Measurements from ENCODE around the gene PPP2R5C.

PPP2R5C gene

DNA sequence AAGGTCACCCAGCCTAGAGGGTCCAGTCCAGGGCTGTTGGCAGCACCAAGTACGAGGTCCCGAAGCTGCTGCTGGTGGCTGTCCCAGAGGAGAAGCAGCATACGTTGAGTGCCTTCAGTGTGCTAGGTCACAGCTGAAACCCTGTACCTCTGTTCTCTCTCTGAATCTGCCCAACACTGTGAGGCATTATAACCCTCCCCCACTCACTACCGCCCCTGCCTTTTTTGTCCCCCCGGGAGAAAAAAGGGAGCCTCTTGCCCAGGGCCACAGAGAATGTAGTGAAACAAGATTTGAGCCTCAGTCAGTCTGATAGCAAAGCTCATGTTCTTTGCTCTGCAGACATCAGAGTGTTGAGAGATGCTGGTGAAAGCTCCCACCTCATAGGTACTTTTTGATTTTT, 53.4 kb downstream of the PPP2R5C start:
- ATAC-seq (no peak), DNase-seq (no peak)

DNA sequence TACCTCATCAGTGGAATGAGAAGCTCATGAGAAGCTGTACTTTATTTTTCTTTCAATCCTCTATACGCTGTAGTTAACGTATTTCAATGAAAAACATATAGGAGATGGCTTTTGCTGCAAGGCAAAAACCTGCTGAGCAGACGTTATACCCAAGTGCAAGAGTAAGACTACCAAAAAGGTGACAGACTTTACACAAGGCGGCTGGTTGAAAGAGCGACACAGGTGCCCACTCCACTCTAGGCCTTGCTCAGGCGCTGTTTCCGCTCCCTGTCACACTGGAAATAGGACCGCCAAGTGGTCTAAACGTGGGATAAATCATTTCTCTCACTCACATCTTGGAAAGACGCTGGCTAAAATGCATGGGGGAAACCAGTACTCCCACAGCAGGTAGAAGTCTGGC, 54.5 kb downstream of the PPP2R5C start:
- DNase-seq (no peak), ATAC-seq (no peak)

DNA sequence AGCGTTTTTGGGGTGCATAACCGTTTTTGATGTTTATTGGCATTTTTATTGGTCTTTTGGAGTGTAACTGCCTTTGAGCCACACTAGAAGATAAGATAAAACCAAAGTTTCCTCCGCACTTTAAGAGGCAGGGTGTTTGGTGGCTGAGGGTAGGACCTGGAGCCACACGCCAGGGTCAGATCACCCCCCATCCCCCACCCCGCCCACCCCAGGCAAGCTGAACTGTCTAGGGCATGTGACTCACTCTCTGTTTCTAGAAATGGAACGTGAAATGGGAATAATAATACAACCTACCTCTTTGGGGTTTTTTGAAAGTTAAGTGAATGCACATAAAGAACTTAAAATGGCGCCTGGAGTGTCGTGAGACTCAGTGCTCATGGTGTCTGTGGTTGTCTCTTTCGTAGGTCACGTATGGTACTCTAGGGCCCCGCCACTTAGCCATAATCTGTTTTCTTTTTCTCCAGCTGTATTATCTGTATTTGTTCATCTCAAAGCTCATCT, 56.0 kb downstream of the PPP2R5C start:
- DNase-seq (peak; percentile 47), ATAC-seq (peak; percentile 57)

DNA sequence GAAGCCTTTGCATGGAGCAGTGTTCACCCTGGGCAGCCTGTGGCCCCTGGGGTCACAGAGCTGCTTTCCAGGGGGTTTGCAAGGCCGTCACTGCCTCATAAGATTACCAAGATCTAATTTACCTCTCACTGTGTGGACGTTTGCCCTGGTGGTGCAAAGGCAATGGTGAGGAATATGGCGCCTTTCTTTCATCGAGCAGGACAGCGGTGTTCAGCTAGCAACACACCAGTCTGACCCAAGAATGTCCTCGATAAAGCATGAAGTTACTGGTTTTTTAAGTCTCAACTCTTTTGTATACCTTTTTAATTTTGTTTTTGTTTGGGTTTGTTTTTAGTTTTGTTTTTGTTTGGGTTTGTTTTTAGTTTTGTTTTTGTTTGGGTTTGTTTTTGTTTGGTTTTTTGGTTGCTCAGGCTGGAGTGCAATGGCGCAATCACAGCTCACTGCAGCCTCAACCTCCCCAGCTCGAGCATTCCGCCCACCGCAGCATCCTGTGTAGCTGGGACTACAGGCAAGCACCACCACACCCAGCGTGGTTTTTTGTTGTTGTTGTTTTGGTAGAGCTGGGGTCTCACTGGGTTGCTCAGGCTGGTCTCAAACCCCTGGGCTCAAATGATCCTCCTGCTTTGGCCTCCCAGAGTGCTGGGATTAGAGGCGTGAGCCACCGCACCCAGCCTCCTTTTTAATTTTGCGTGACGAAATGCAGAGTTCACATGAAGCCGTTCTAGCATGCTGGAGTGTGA, 57.9 kb downstream of the PPP2R5C start:
- DNase-seq (peak; percentile 65), ATAC-seq (no peak)

DNA sequence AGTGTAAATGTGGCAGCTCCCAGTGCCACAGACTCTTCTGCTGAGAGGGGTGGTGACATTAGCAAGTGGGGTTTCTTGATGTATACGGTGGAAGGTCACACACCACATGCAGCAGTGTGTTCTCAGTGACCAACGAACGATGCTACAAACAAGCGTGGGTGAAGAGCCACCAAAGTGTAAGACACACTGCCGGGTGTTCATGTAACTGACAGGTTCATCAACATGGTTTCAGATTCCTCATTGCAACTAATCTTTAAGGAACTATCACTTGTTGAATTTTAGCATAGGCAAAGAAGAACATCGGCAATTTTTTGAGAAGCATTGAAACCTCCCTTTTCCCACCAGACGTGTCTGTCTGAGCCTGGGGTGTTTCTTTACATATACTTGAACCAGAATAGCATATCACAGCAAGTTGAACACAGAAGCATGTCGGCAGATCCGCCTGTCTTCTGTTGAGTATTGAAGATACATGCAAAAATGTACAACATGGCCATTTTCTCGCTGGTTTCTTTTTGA, 58.8 kb downstream of the PPP2R5C start:
- DNase-seq = peak; percentile 55
- peak; percentile 29 for ATAC-seq

DNA sequence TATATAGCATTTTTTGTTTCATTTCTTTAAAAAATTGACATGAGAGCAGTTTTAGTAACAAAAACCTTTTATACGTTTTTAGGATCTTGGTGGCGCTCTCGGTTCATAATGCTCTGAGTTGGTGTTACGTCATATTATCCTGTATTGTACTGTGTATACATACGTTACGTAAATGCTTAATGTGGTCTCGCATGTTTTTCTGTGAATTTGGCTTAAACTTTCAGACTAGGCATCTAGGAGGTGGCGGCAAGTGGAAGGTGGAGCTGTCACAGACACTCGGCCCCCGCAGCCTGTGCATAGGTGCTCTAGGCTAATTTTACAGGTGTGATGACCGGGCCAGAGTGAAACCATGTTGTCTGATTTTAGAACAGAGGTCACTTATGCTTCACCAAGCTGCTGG, 60.0 kb downstream of the PPP2R5C start:
- ATAC-seq (no peak), DNase-seq (no peak)

DNA sequence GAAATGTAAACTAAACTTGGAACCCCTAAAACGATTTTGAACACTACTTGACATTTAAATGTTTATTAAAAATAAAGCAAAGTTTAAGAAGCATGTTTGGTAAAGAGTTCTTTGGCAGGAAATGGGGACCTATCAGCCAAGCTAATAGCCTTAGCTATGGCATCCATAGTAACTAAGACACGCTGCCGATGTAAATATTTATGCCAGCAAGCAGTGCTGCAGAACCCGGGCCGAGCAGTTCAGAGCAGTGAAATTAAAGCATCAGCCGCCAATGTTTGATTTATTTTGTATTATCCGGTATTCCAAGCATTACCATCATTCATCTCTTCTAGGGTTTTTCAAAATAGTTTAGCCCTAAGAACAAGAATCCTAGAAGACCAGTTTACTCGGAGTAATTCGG, 61.6 kb downstream of the PPP2R5C start:
- ATAC-seq (no peak), DNase-seq (no peak)

DNA sequence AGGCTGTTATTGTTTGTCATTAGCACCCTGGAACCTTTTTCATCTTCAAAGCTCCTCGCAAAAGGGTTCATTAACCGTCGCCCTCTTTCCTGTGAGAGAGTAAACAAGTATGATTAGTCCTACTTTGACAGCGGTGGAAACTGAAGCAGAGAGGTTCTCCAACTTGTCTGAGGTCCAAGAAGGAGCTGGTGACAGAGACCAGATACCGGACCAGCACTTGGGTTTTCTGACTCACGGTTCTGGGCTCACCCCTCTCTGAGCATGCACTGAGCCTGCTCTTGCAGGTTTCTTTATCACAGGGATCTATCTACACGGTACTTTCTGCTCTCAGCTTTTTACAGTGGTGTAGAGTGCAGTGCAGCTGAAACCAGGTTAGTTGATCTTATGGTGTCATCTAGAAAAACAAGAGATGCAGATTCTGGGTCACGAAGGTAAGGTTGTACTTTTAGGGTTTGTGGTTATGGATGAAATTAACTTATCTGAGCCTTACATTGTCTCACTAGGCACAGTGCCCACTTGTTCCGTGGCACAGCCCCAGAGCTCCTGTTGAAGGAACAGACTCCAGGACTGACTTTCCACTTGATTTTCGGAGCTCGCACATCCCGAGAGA, 62.1 kb downstream of the PPP2R5C start:
- ATAC-seq = peak; percentile 86
- DNase-seq = peak; percentile 69

DNA sequence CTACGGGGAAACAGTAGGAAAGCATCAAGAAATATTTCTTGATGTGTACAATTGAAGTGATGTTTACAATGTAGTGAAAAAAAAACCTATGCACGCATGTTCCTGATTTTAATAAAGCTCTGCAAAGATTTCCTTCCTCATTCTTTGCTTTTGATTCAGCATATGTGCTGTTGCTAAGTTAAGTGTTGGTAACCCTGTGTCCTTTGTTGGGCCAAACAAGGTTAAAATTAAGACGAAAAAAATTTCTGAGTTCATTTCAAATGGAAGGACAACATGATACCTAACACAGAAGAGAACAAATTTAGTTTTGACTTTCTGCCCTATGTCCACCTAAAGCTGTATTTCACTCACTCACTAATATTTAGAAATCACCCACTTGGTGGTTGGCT, 62.8 kb downstream of the PPP2R5C start:
- DNase-seq (no peak), ATAC-seq (no peak)

DNA sequence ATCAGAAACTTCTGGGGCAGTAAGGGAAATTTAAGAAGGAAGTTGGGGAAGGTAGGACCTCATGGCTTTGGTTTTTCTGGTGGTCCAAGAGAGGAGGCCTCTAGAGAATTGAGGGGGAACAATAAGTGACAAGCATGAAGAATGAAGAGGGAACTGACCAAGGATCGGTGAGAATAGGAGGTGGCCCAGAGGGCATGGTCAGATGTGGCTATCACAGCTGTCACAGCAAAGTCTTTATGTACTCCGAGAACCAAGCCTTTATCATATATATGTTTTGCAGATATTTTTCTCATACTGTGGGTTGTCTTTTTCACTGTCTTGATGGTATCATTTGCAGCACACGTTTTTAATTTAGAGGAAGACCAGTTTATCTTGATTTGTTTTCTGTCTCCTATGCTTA, 64.3 kb downstream of the PPP2R5C start:
- DNase-seq (no peak), ATAC-seq (no peak)

DNA sequence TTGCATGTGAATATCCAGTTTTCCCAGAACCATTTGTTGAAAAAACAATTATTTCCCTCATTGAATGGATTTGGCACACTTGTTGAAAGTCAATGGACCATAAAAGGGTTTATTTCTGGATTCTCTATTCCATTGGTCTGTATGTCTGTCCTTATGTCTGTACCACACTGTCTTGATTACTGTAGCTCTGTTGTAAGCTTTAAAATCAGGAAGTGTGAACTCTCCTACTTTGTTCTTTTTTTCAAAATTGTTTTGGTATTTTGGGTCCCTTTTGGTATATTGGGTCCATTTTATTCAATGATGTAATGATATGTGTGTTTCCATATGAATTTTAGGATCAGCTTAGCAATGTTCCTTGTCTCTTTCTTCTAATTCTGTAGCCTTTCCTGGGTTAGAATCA, 64.8 kb downstream of the PPP2R5C start:
- ATAC-seq (no peak), DNase-seq (no peak)

DNA sequence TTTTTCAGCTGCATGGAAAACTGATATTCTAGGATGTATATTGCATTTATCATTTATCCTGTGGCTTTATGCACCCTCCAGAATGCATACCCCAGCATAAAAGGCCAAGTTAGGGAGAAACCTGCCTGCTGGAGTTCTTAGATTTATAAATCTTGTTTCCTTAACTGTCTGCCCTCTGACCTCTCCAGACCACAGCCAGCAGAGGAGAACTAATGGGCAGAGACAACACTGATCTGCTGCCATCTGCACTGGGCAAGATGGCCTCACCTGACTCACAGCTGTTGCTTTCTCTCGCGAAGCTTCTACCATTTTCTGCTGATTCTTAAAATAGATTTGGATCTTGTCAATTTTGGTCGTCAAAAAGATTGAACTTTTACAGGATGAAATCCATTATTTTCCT, 65.8 kb downstream of the PPP2R5C start:
- ATAC-seq (no peak), DNase-seq (no peak)

DNA sequence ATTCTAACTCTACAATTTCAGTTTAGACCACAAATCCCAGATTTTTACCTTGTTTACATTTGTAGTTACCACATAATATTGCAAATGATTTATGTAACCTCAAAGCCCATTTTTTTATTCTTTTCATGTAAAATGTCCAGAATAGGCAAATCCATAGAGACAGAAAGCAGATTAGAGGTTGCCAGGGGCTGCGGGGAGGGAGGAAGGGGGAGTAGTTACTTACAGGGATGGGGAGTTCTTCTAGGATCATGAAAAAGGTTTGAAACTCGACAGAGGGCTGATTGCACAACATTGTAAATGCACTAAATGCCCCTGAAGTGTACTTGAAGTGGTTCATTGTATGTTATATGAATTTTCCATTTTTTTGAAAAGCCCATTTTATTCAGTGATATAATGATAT, 66.5 kb downstream of the PPP2R5C start:
- no peak for DNase-seq
- ATAC-seq = no peak

DNA sequence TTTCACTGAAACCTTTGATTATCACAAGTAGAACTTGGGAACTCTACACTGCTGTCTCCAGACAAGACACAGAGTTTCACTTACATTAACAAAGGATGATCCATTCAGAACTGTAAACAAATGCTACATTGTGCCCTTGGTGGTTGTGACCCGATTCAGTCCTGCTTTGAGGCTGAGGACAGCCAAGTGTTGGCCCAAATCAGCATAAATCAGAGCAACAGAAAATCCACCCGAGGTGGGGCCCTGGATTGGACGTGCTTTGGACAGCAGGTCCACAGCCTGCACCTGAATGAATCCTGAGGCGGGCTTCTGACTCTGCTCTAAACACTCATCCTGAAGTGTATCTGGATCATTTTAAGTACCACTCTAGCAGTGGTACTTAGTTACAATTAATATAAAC, 68.8 kb downstream of the PPP2R5C start:
- no peak for ATAC-seq

DNA sequence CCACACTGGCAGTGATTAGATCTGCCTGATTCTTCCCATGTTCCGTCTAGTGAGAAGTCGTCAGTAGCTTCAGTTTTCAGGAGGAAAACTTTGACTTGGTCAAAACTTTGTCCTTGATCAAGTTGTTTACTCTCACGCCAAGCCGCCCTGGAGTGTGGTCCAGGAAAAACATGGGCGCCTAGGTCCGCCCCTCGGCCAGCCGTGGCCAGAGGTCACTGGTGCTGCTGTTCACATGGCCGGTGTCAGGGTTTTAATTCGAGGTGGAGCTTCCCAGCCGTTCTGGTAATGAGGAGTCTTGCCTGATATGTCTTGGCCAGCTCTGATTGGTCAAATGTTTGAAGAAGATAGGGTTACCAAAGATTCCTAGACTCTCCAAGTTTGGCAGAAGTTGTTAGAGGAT, 71.5 kb downstream of the PPP2R5C start:
- DNase-seq (no peak), ATAC-seq (no peak)

More for the DNA sequence above, 68.8 kb downstream of the PPP2R5C start:
- no peak for DNase-seq

DNA sequence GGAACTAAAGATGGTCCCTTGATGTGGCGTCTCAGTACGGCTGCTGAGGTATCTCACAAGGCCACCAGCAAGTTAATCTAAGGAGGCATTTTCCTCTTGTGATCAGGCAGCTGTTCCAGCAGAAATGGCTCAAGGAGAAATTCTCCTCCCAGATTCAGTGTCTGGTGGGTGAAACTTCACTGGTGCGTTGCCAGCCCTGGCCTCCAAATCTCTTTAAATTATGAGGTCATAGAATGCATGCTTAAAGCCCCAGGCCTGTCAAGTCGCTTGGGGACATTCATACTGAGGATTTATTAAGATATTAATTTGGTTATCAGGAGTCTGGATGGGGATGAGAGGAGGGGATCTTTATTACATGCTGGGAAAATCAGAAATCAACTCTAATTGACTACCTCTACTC, 72.9 kb downstream of the PPP2R5C start:
- ATAC-seq (no peak), DNase-seq (no peak)

DNA sequence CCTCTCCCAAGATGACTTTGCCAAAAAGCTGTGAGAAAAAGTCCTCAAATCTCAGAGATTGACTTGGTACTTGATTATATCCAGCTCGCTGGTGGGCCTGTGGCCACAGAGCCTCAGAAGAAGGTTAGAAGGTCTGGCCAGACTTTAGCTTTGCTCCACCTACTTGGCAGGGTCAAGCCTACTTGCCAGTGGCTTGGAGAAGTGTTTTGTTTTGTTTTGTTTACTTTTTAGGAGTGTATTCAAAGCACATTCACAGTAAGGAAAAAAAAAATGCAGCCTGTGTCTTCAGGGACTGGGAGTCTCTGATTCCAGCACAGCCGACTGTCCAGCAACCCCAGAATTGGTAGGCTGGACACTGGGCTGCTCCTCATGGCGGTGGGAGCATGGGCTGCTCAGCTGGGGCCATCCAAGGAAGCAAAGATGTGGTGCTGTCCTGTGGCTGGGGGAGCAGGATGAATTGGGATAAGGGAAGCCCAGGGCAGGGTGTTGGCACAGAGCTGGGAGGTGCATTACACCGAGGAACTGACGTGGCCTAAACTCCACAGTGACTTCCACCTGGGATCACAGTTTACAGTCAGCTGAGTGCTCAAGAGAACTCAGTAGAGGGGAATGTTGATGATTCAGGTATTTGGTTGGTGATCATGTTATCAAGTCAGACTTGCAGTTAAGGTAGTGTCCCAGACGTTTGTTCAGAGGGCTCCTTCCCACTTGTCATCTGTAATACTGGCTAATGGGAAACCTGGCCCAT, 73.5 kb downstream of the PPP2R5C start:
- DNase-seq = no peak
- ATAC-seq = no peak

DNA sequence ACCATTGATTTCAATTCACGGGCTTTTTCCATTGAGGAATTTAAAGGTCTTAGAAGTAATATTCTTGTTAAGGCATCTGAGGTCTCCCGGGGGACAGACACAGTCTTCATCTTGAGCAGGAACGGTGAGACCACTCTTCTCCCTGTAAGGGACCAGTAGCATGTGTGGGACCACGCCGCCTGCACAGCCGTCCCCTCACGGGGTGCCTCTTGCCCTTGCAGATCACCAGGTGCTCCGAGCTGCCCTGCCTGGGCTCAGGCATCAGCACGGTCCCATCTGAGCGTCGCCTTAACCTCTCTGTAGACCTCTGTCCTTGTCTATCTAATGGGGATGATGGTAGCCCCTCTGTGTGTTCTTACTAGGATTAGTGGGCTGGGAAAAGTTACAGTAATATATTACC, 74.1 kb downstream of the PPP2R5C start:
- ATAC-seq (no peak), DNase-seq (no peak)

DNA sequence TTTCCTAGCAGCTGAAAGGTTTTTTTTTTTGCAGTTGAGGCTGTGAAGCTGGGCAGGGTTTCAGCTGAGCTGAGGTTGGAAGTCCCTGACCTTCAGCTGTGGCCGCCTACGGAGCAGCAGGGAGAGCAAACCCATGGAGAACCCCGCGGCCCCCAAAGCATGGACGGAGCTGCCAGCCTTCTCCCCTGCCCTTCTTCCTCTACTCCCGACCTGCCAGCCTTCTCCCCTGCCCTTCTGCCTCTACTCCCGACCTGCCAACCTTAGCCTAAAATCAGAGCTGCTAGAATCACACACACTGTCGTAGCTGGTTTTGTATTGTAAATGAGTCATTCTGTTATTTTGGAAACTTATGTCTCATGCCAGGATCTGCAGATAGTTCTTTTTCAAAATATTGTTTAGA, 74.6 kb downstream of the PPP2R5C start:
- ATAC-seq = no peak

DNA sequence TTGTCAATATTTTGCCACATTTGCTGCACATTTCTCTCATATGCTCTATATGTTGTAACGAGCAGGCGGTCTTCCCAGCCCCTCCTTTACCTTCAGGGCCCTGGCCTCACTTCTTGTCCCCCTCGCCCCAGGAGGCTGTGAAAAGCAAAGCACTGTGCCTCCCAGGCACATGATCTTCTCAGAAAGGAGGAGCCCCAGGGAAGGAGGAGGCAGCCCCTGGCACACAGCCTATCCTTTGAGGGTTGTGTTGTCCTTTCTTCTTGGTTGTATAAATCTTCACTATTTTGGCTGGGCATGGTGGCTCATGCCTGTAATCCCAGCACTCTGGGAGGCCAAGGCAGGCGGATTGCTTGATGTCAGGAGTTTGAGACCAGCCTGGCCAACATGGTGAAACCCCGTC, 77.0 kb downstream of the PPP2R5C start:
- DNase-seq (no peak), ATAC-seq (no peak)

More for the DNA sequence above, 74.6 kb downstream of the PPP2R5C start:
- DNase-seq = no peak

DNA sequence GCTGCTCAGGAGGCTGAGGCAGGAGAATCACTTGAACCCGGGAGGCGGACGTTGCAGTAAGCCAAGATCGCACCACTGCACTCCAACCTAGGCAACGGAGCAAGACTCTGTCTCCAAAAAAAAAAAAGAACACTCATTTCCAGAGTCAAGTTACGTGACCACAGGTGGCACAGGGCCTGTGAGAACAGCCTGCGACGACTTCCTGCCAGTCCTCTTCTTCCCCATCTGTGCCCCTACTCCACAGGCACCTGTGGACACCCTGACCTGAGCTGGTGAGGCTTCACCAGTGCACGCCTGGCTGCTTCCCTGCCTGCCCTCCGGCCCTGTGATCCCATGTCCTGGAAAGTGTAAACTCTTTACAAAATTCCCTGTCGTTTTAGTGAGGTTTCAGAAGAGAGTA, 77.7 kb downstream of the PPP2R5C start:
- ATAC-seq = peak; percentile 73
- no peak for DNase-seq

DNA sequence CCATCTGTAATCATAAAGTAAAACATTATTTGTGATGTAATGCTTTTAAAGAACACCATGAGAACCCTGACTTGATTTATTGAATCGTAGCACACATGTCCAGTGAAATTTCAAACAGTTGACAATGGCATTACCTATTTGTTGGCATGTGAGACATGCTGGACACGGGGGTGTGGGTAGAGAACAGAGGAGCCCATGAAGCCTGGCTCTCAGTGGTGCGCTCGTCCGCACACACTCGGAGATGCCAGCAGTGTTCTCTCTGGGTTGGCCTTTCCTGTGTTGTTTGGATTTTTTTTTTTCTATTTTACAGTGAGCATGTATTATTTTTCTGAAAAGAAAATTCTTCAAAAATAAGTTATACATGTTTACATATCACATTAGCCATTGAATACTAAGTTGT, 78.2 kb downstream of the PPP2R5C start:
- ATAC-seq (no peak), DNase-seq (no peak)

All from stimulated activated naive CD8-positive, alpha-beta T cell treated with anti-CD3 and anti-CD28 coated beads, Interleukin-15, Interleukin-2, amounts not matched to agents 100 U/mL and 50 U/mL, for 24 hours (primary cell).